GM12875 (cell line): ENCODE data around the gene DTNBP1.

Source experiments
- H3K4me3 ChIP-seq: one replicate; pipeline ENCODE4 v1.5.1; 2011; ENCODE audit warnings: low read depth, low read length, control low read depth
- TF ChIP-seq, protein P1 (sequence below): IDR thresholded peaks from 2 replicates; pipeline ENCODE4 v1.5.1; 2011; ENCODE audit warnings: low read depth, mild to moderate bottlenecking, control low read depth, inconsistent platforms, low read length, moderate library complexity, borderline replicate concordance; ENCODE audit not compliant: insufficient read depth

The DTNBP1 gene

DNA sequence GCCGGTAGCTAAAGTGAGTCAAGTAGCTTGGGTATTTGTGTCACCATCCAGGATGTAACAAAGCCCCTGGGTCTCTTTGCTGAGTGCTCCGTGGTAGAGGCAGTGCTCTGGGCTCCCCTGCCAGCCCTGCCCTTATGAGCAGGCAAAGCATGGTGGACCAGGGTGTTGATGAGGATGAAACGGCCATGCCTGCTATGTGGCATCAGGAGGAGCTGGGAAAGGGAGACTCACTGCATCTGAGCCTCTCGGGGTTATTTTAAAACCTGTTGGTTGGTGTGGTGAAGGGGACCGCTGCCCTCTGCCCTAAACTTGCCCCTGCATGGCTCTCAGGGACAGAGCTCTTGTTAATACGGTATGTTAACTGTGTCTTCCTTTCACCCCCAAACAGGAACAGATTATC lies 143.1 kb downstream of the DTNBP1 start:
- H3K4me3 ChIP-seq = no peak overlapping the region
- TF ChIP-seq, protein P1, sequence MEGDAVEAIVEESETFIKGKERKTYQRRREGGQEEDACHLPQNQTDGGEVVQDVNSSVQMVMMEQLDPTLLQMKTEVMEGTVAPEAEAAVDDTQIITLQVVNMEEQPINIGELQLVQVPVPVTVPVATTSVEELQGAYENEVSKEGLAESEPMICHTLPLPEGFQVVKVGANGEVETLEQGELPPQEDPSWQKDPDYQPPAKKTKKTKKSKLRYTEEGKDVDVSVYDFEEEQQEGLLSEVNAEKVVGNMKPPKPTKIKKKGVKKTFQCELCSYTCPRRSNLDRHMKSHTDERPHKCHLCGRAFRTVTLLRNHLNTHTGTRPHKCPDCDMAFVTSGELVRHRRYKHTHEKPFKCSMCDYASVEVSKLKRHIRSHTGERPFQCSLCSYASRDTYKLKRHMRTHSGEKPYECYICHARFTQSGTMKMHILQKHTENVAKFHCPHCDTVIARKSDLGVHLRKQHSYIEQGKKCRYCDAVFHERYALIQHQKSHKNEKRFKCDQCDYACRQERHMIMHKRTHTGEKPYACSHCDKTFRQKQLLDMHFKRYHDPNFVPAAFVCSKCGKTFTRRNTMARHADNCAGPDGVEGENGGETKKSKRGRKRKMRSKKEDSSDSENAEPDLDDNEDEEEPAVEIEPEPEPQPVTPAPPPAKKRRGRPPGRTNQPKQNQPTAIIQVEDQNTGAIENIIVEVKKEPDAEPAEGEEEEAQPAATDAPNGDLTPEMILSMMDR = no peak

DNA sequence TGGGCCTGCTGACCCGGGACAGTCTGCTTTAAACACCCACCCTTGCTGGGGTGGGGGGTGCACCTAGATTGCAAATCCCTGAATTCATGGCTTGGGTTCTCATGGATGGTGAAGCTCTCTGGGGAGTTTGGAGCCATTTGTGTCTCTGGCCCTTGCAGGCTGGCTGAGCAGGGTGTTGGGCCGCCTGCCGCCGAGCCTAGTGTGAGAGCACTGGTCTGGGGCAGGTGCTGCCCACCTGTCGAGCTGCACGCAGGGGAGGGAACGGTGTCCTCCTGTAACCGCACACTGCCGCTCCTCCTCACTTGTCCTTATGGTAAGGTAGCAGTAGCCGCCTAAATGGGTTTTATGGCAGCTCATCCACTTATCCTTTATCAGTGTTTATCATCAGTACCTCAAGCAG lies 143.9 kb downstream of the DTNBP1 start:
- no peak overlapping the region for H3K4me3 ChIP-seq
- TF ChIP-seq, protein P1 = no peak

DNA sequence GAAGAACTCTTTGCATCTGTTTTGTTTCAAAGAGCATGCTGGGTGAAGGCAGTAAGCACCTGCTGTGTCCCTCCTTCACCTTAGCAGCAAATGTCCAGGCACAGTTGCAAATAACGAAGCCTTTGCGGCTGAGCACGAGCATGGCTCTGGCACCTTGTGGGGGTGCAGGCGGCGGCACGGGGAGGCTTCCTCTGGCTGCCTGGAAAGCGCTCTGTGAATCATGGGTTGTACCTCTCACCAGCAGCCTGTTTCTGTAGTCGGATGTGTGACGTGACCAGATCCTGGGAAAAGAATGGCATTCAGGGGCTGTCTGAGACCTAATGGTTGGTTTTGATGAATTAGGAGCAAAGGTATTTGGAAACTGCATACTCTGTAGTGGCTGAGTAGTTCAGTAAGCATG lies 144.8 kb downstream of the DTNBP1 start:
- H3K4me3 ChIP-seq = no peak overlapping the region
- TF ChIP-seq, protein P1 = no peak

DNA sequence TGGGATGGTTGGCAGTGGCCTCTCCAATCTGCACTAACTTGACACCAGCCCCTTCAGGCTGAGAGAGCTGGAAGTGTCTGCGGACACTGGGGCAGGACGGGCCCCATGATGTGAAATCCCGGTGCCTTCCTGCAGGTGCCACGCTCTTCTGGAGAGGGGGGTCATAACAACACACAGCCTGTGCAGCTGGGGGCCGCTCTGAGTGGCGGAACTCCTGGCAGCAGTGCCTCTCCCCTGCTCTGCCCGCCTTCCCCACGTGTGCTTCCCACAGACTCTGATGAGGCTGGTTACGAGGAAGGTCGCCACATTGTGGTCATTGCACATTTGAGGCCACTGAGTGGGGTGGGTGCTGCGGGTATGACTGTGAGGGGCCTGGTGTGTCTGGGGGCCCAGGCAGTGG lies 145.2 kb downstream of the DTNBP1 start:
- TF ChIP-seq, protein P1 = no peak
- no peak overlapping the region for H3K4me3 ChIP-seq

DNA sequence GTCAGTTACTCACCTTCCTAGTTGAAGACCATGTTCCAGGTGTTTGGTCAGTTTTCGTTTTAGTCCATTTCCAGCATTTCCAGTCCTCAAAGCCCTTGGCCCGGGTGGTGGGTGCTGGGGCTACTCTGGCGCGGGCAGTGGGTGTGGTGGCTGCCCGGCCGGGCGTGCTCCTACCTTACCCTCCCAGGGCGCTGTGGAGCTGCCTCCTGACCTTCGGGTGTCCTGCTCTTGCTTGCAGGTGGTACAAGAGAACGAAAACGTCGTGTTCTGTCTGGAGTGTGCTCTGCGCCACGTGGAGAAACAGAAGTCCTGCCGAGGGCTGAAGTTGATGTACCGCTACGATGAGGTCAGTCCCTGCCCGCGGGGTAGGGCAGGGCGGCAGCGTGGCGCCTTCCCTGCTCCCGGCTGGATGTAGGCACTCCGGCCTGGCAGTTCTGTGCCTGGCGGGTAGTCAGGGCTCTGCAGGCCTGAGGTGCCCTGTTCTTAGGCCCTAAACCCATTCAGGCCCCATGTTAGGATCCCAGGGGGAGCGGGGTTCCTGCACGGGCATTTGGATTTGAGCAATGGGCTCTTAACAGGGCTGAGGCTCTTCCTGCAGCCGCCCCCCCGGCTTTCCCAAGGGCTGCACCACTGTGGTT lies 145.8 kb downstream of the DTNBP1 start:
- TF ChIP-seq, protein P1 = no peak
- H3K4me3 ChIP-seq = no peak overlapping the region

DNA sequence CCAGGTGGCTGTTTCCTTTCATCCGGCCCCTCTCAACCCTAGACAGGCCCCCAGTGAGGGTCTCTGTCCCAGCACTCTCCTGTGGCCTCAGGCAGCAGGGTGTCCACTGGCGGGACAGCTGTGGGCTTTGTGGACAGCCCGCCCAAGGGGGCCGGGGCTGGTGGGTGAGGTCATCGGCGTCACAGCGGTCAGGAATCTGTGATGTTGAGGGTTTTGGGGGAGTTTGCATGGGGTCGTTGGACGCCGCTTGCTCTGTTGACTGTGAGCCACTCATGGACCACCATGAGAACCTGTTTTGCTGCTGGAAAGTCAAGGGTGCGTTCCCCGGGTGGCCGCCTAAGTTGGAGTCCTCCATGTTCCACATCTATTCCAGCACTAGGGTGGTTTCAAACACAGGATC lies 146.4 kb downstream of the DTNBP1 start:
- H3K4me3 ChIP-seq = no peak overlapping the region
- TF ChIP-seq, protein P1 = no peak

DNA sequence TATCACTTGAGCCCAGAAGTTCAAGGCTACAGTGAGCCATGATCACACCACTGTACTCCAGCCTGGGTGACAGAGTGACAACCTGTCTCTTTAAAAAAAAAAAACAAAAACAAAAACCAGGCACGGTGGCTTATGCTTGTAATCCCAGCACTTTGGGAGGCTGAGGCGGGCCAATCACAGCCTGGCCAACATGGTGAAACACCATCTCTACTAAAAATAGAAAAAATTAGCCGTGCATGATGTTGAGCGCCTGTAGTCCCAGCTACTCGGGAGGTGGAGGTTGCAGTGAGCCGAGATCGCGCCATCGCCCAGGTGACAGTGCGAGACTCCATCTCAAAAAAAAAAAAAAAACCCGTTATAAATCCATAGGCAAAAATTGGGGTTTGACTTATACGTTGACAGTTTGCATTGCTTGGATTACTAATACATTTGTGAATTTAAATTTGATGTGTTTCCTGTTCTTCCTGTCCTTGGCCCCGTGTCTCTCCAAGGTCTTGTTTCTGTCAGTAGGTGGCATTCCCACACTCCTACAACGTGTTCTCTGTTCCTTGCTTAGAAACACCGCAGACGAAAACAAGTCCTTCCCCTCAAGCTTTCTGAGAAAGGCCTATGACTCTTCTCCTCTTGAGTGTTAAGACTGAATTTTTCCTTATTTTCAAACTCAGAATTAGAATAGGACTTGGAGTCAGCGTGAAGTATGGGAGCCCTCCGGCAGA lies 147.0 kb downstream of the DTNBP1 start:
- no peak overlapping the region for H3K4me3 ChIP-seq
- TF ChIP-seq, protein P1 = no peak
